ENCODE measurements around the gene STARD8. TPM values are rescaled to one million over a fixed set of nuclear protein-coding genes. Genes with fewer than 3 reads are reported as not detected.

The STARD8 gene
- polyA plus RNA-seq, 1 experiment, result 2.9 TPM

DNA sequence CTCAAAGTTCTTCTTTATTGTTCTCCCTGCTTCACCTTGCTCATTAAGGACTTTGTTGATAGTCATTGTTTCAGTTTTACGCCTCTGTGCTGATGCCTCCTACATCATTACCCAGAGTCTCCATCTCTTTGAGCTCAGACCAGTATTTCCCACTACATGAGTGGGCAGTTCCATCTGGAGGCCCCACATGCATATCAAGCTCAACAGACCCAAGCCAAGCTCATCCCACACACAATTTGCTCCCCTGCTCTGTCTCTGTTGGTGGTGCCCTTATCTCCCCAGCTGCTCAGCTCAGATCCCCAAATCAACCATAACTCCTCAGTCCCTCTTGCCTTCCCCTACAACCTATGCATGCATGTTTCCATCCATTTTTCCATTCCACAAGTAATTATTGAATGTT is 96.3 kb downstream of the STARD8 start:
- ChIA-PET CTCF (no interaction called here), POLR2A (no interaction called here)
- Histone ChIP-seq H3K4me3 (ENCODE audit: low read depth, low read length) (no peak overlapping the region), H3K27me3 (ENCODE audit: control insufficient read depth, insufficient read depth, low read length) (no peaks in the 10 kb centered on the region), H3K36me3 (ENCODE audit: control insufficient read depth, insufficient read depth, low read length) (no peaks in the 10 kb centered on the region)
- DNase-seq (ENCODE audit: low read depth), result no peak
- TF ChIP-seq, protein P1, sequence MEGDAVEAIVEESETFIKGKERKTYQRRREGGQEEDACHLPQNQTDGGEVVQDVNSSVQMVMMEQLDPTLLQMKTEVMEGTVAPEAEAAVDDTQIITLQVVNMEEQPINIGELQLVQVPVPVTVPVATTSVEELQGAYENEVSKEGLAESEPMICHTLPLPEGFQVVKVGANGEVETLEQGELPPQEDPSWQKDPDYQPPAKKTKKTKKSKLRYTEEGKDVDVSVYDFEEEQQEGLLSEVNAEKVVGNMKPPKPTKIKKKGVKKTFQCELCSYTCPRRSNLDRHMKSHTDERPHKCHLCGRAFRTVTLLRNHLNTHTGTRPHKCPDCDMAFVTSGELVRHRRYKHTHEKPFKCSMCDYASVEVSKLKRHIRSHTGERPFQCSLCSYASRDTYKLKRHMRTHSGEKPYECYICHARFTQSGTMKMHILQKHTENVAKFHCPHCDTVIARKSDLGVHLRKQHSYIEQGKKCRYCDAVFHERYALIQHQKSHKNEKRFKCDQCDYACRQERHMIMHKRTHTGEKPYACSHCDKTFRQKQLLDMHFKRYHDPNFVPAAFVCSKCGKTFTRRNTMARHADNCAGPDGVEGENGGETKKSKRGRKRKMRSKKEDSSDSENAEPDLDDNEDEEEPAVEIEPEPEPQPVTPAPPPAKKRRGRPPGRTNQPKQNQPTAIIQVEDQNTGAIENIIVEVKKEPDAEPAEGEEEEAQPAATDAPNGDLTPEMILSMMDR (IDR thresholded peaks at IDR 0.05; ENCODE audit: insufficient read depth, low read depth, low read length), result no peak

DNA sequence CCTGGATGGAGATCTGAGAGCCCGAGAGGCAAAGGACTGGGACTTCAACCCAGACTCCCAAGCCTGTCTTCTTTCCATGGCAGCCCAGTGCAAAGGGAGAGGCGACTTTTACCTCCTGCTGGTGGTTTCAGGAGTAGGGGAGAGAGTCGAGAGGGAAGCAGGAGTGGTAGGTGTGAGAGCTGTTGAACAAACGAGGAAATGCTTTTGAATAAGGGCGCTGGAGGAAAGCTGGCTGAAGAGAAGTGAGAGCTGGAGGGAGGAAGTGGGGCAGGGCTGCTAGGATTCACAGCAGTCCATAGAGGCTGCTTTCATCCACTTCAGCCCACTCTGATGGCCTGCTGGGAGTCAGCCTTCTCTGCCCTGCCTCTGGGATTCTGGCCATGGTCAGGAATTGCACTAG is 99.5 kb downstream of the STARD8 start:
- TF ChIP-seq, protein P1 (IDR thresholded peaks at IDR 0.05; ENCODE audit: insufficient read depth, low read depth, low read length), result no peak
- no peak overlapping the region for H3K4me3 ChIP-seq (ENCODE audit: low read depth, low read length)
- H3K27me3 ChIP-seq (ENCODE audit: control insufficient read depth, insufficient read depth, low read length), result no peaks in the 10 kb centered on the region
- ChIA-PET CTCF (no interaction called here), POLR2A (no interaction called here)
- H3K36me3 ChIP-seq (ENCODE audit: control insufficient read depth, insufficient read depth, low read length), result no peaks in the 10 kb centered on the region
- no peak for DNase-seq (ENCODE audit: low read depth)

DNA sequence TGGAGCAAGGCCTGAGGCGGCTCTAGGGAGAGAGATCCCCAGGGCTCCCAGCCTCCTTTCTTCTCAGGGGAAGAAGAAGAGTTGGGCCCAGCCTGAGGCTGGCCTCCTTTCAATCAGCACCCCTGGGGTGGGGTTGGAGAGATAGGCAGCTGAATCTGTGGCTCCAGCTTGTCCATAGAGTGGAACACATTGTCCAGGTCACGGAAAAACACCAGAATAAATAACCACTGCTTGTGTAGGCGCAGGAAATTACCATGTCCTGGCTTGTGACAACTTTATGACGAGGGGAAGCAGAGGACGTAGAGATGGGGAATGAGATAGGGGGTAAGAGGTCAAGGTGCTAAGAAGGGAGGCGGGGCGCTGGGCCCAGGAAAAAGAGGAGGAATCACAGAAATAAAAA is 100.6 kb downstream of the STARD8 start:
- ChIA-PET POLR2A (no interaction called here), CTCF (no interaction called here)
- TF ChIP-seq, protein P1 (IDR thresholded peaks at IDR 0.05; ENCODE audit: insufficient read depth, low read depth, low read length), result no peak
- no peaks in the 10 kb centered on the region for H3K27me3 ChIP-seq (ENCODE audit: control insufficient read depth, insufficient read depth, low read length)
- H3K36me3 ChIP-seq (ENCODE audit: control insufficient read depth, insufficient read depth, low read length), result no peaks in the 10 kb centered on the region
- no peak overlapping the region for H3K4me3 ChIP-seq (ENCODE audit: low read depth, low read length)
- no peak for DNase-seq (ENCODE audit: low read depth)

DNA sequence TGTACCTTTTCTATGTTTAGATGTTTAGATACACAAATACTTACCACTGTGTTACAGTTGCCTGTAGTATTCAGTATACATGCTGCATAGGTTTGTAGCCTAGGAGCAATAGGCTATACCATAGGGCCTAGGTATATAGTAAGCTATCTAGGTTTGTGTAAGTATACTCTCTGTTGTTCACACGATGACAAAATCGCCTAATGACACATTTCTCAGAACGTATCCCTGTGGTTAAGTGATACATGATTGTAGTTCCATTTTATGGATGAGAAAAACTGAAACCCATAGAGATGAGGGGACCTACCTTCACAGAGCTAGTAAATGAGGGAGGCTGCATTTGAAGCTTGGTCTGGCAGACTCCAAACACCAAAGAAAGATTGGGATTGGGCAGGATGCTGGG is 102.0 kb downstream of the STARD8 start:
- POLR2A ChIA-PET, result no interaction called here
- CTCF ChIA-PET, result interaction anchor here (0.6 kb wide), 1 partner anchor 156 kb away, joined by 3 read pairs; no protein-coding TSS in a partner anchor

DNA sequence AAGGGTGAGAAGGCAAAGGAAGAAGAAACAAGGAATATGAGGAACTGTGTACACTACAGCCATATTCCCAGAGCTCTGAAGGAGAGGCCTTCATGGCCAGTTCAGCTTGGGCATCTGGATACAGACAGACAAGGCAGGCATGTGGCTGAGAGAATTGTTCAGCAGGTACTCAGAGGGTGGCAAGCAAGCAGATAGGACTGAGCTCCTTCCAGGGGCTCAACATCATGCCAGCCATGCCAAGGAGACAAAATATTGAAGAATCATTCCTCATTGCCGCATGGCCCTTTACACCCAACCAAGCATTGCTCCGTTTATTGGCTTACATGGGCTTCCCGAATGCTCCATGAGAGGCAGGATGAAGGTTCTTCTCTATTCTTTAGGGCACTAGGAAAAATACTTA is 102.8 kb downstream of the STARD8 start:
- Histone ChIP-seq H3K36me3 (ENCODE audit: control insufficient read depth, insufficient read depth, low read length) (no peaks in the 10 kb centered on the region), H3K27me3 (ENCODE audit: control insufficient read depth, insufficient read depth, low read length) (no peaks in the 10 kb centered on the region), H3K4me3 (ENCODE audit: low read depth, low read length) (no peak overlapping the region)
- ChIA-PET POLR2A (no interaction called here), CTCF (no interaction called here)
- no peak for DNase-seq (ENCODE audit: low read depth)
- TF ChIP-seq, protein P1 (IDR thresholded peaks at IDR 0.05; ENCODE audit: insufficient read depth, low read depth, low read length), result no peak

More for the DNA sequence above, 102.0 kb downstream of the STARD8 start:
- H3K36me3 ChIP-seq (ENCODE audit: control insufficient read depth, insufficient read depth, low read length), result no peaks in the 10 kb centered on the region
- TF ChIP-seq, protein P1 (IDR thresholded peaks at IDR 0.05; ENCODE audit: insufficient read depth, low read depth, low read length), result no peak
- H3K27me3 ChIP-seq (ENCODE audit: control insufficient read depth, insufficient read depth, low read length), result no peaks in the 10 kb centered on the region
- no peak overlapping the region for H3K4me3 ChIP-seq (ENCODE audit: low read depth, low read length)
- no peak for DNase-seq (ENCODE audit: low read depth)
